NT2/D1 (cell line): ENCODE measurements around the gene CABP4.

Source experiments
- SUZ12 ChIP-seq: IDR thresholded peaks from 2 replicates; pipeline ENCODE4 v1.6.1; 2011; ENCODE audit not compliant: insufficient read length, insufficient read depth; ENCODE audit errors: extremely low read depth
- YY1 ChIP-seq: IDR thresholded peaks from 2 replicates; pipeline ENCODE4 v1.6.1; 2011; ENCODE audit not compliant: insufficient read length, insufficient read depth
- ZNF274 ChIP-seq: IDR thresholded peaks from 2 replicates; pipeline ENCODE4 v1.6.1; 2011; ENCODE audit warnings: mild to moderate bottlenecking, low read depth, low read length

DNA sequence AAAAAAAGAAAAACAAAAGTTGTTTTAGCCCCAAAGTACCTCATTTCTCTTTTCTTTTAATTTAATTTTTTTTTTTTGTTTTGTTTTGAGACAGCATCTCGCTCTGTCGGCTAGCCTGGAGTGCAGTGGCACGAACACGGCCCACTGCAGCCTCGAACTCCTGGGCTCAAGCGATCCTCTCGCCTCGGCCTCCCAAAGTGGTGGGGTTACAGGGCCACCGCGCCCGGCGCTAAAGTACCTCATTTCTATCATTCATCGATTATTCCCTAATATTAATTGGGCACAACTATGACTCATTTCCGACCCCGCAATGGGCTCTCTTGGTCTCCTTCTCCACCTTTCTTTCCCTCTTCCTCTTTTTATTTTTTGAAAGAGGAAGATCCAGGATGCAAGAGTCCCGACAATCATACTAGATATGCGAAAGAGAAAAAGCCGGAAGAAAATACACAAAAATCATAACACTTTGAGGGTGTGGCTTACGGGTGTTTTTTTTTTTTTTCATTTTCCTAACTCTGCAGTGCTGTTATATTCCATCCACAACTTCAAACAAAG is 27.2 kb downstream of the CABP4 start:
- TF ChIP-seq YY1 (no peak), ZNF274 (no peak), SUZ12 (no peak)
